WTC11 (cell line): Measurements from ENCODE around the gene MANSC1.

Experiments
- AFF4 ChIP-seq: sonication (generic); formaldehyde crosslinking; IDR thresholded peaks from 2 replicates; pipeline ENCODE4 v1.8.1; 2023; ENCODE audit warnings: mild to moderate bottlenecking, missing genetic modification reagents, borderline replicate concordance
- ATF1 ChIP-seq: sonication (generic); formaldehyde crosslinking; IDR thresholded peaks from 2 replicates; pipeline ENCODE4 v1.8.1; 2023; ENCODE audit warnings: mild to moderate bottlenecking, moderate library complexity, missing genetic modification reagents
- ATF2 ChIP-seq: sonication (generic); formaldehyde crosslinking; IDR thresholded peaks from 2 replicates; pipeline ENCODE4 v1.8.1; 2022; ENCODE audit warnings: low read depth, missing genetic modification reagents, borderline replicate concordance
- CTCF ChIP-seq: fragments of 200-600 bp; IDR thresholded peaks from 2 replicates; pipeline ENCODE4 v1.8.0; 2022; ENCODE audit warnings: antibody characterized with exemption
- FOXP1 ChIP-seq: sonication (generic); formaldehyde crosslinking; IDR thresholded peaks from 2 replicates; pipeline ENCODE4 v1.8.0; 2022; ENCODE audit warnings: missing genetic modification reagents, mild to moderate bottlenecking, moderate library complexity, borderline replicate concordance
- FOXP4 ChIP-seq: sonication (generic); formaldehyde crosslinking; IDR thresholded peaks from 2 replicates; pipeline ENCODE4 v1.8.0; 2022; ENCODE audit warnings: mild to moderate bottlenecking, missing genetic modification reagents
- GTF2I ChIP-seq: fragments of 250-450 bp; sonication (Bioruptor Pico); conservative IDR thresholded peaks from 2 replicates; pipeline ENCODE4 v1.4.0; 2021; ENCODE audit warnings: mild to moderate bottlenecking
- MAX ChIP-seq: sonication (generic); formaldehyde crosslinking; IDR thresholded peaks from 2 replicates; pipeline ENCODE4 v1.8.0; 2022; ENCODE audit warnings: mild to moderate bottlenecking, missing genetic modification reagents
- NR3C1 ChIP-seq: sonication (generic); formaldehyde crosslinking; conservative IDR thresholded peaks from 2 replicates; pipeline ENCODE4 v1.8.1; 2023; ENCODE audit warnings: low read depth, mild to moderate bottlenecking, missing genetic modification reagents
- TEAD4 ChIP-seq: sonication (generic); formaldehyde crosslinking; IDR thresholded peaks from 2 replicates; pipeline ENCODE4 v1.8.0; 2022; ENCODE audit warnings: mild to moderate bottlenecking, missing genetic modification reagents
- ZBTB21 ChIP-seq: sonication (generic); formaldehyde crosslinking; IDR thresholded peaks from 2 replicates; pipeline ENCODE4 v1.8.1; 2023; ENCODE audit warnings: mild to moderate bottlenecking, missing genetic modification reagents, borderline replicate concordance
- ZBTB43 ChIP-seq: sonication (generic); formaldehyde crosslinking; IDR thresholded peaks from 2 replicates; pipeline ENCODE4 v1.8.1; 2023; ENCODE audit warnings: mild to moderate bottlenecking, missing genetic modification reagents
- ZNF121 ChIP-seq: sonication (generic); formaldehyde crosslinking; IDR thresholded peaks from 2 replicates; pipeline ENCODE4 v1.8.0; 2023; ENCODE audit warnings: missing genetic modification reagents
- ZNF138 ChIP-seq: sonication (generic); formaldehyde crosslinking; conservative IDR thresholded peaks from 2 replicates; pipeline ENCODE4 v1.8.1; 2022; ENCODE audit warnings: mild to moderate bottlenecking, moderate library complexity, missing genetic modification reagents

- TF ChIP-seq CTCF = no peak
- no peak for TF ChIP-seq FOXP1 (CRISPR knock-in tag)
- TF ChIP-seq FOXP4 (CRISPR knock-in tag) = no peak
- TF ChIP-seq AFF4 (CRISPR knock-in tag) = no peak
- no peak for TF ChIP-seq ZBTB21
- no peak for TF ChIP-seq ZNF138 (CRISPR knock-in tag)
- TF ChIP-seq NR3C1 = no peak
- no peak for TF ChIP-seq ZBTB43
- TF ChIP-seq GTF2I (CRISPR knock-in tag) = no peak
- no peak for TF ChIP-seq ATF1
- TF ChIP-seq TEAD4 (CRISPR knock-in tag) = no peak
- no peak for TF ChIP-seq ZNF121 (CRISPR knock-in tag)
- TF ChIP-seq ATF2 = no peak
- TF ChIP-seq MAX = no peak
These were observed 63.6 kb downstream of the MANSC1 start for GRCh38 chr12:12286441-12286840.
